Smooth muscle cell (in vitro differentiated cells): ENCODE results near the gene ZNF771. TPM values are rescaled to one million over a fixed set of nuclear protein-coding genes. Genes with fewer than 3 reads are reported as not detected.
A peak's percentile ranks its signal among the peaks of the same experiment; 100 is the strongest.

ENCODE experiments used
- DNase-seq: peaks from one replicate; lab custom pipeline; 2025; ENCODE audit not compliant: unreplicated experiment; lab: John Stamatoyannopoulos, UW
- H2AFZ ChIP-seq: fragments of 200-600 bp; sonication (generic); 2 replicates; pipeline ENCODE4 v1.6.0; 2016; ENCODE audit warnings: antibody characterized with exemption, low read depth, mild to moderate bottlenecking
- H3F3A ChIP-seq: fragments of 200-600 bp; sonication (generic); 2 replicates; pipeline ENCODE4 v1.6.0; 2017; ENCODE audit warnings: antibody characterized with exemption, low read depth
- H3K27ac ChIP-seq: fragments of 200-600 bp; sonication (generic); 2 replicates; pipeline ENCODE4 v1.5.1; 2016; ENCODE audit warnings: low read depth, mild to moderate bottlenecking
- H3K27me3 ChIP-seq: fragments of 200-600 bp; sonication (generic); 2 replicates; pipeline ENCODE4 v1.6.1; 2016; ENCODE audit warnings: low read depth, mild to moderate bottlenecking
- H3K36me3 ChIP-seq: fragments of 200-600 bp; sonication (generic); 2 replicates; pipeline ENCODE4 v1.5.1; 2016; ENCODE audit warnings: low read depth
- H3K4me1 ChIP-seq: fragments of 200-600 bp; sonication (generic); 2 replicates; pipeline ENCODE4 v1.5.1; 2016; ENCODE audit warnings: low read depth
- H3K4me2 ChIP-seq: fragments of 200-600 bp; sonication (generic); 2 replicates; pipeline ENCODE4 v1.6.0; 2016; ENCODE audit warnings: mild to moderate bottlenecking
- H3K4me3 ChIP-seq: fragments of 200-600 bp; sonication (generic); 2 replicates; pipeline ENCODE4 v1.5.1; 2016; ENCODE audit warnings: mild to moderate bottlenecking
- H3K79me2 ChIP-seq: fragments of 200-600 bp; sonication (generic); 2 replicates; pipeline ENCODE4 v1.6.0; 2016; ENCODE audit warnings: low read depth, mild to moderate bottlenecking
- H3K9ac ChIP-seq: fragments of 200-600 bp; sonication (generic); 2 replicates; pipeline ENCODE4 v1.6.0; 2016; ENCODE audit warnings: low read depth
- H3K9me3 ChIP-seq: fragments of 200-600 bp; sonication (generic); replicated peaks from 2 replicates; pipeline ENCODE4 v1.5.1; 2016; ENCODE audit warnings: low read depth
- H4K20me1 ChIP-seq: fragments of 200-600 bp; sonication (generic); 2 replicates; pipeline ENCODE4 v1.6.0; 2016; ENCODE audit warnings: low read depth
- WGBS: methylation state at CpG from one replicate; pipeline ENCODE4 v1.1.7; 2016; ENCODE audit warnings: low lambda C conversion rate; 5-methylcytosine and 5-hydroxymethylcytosine counted together
- polyA plus RNA-seq: library from polyadenylated mRNA; unstranded; fragments of >200 nt; fragmentation: Nextera tagmentation; extraction: Ambion mirVana; gene quantifications from 2 replicates; pipeline ENCODE4 v1.2.1, GENCODE V29; 2016
- total RNA-seq: library from RNA; depleted of rRNA; stranded (reverse); fragments of >200 nt; gene quantifications from 2 replicates; pipeline ENCODE4 v1.2.3, GENCODE V29; 2014
- TF ChIP-seq, protein P1 (sequence below): fragments of 200-600 bp; sonication (generic); IDR thresholded peaks from 2 replicates; pipeline ENCODE4 v1.5.1; 2017; ENCODE audit warnings: borderline replicate concordance, mild to moderate bottlenecking, antibody characterized with exemption; ENCODE audit not compliant: insufficient read depth, poor library complexity, severe bottlenecking

ZNF771 gene
- total and polyA plus RNA-seq, 2 experiments from 2014 or later: 7.2 to 20.9 TPM

DNA sequence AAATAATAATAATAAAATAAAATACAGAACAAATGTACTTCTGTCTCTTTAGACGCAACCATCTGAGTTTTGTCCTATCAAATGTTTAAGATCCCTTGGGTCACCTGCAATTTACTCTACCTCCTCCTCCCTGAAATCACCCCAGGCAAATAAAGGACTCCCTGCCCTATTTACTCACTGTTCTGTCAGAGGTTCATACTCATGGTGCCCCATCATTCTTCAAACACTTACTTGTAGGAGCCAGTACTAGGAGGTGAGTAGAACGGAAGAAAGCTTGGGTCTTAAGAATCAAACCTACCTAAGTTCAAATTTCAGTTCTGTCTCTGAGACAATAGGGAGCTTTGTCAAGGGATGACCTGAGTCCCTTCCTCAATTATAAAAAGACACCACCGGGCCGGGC, 40.9 kb upstream of the ZNF771 start:
- H3K4me3 ChIP-seq: no peak overlapping the region
- no peaks in the 10 kb centered on the region for H3K36me3 ChIP-seq
- H3K9ac ChIP-seq: no peak overlapping the region
- WGBS: 95% methylated on average over 4 of the region's 4 CpGs
- H3K9me3 ChIP-seq: no peaks in the 10 kb centered on the region
- H3F3A ChIP-seq: peaks cover 4% of the 10 kb centered on the region
- peak overlapping the region; percentile 93 for H3K4me2 ChIP-seq
- H3K27me3 ChIP-seq: no peaks in the 10 kb centered on the region
- H3K79me2 ChIP-seq: peaks cover 82% of the 10 kb centered on the region
- no peak overlapping the region for H3K27ac ChIP-seq
- DNase-seq: no peak
- TF ChIP-seq, protein P1, sequence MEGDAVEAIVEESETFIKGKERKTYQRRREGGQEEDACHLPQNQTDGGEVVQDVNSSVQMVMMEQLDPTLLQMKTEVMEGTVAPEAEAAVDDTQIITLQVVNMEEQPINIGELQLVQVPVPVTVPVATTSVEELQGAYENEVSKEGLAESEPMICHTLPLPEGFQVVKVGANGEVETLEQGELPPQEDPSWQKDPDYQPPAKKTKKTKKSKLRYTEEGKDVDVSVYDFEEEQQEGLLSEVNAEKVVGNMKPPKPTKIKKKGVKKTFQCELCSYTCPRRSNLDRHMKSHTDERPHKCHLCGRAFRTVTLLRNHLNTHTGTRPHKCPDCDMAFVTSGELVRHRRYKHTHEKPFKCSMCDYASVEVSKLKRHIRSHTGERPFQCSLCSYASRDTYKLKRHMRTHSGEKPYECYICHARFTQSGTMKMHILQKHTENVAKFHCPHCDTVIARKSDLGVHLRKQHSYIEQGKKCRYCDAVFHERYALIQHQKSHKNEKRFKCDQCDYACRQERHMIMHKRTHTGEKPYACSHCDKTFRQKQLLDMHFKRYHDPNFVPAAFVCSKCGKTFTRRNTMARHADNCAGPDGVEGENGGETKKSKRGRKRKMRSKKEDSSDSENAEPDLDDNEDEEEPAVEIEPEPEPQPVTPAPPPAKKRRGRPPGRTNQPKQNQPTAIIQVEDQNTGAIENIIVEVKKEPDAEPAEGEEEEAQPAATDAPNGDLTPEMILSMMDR: no peak
- H2AFZ ChIP-seq: no peak overlapping the region
- H4K20me1 ChIP-seq: peaks cover 54% of the 10 kb centered on the region
- H3K4me1 ChIP-seq: peaks cover 20% of the 10 kb centered on the region

DNA sequence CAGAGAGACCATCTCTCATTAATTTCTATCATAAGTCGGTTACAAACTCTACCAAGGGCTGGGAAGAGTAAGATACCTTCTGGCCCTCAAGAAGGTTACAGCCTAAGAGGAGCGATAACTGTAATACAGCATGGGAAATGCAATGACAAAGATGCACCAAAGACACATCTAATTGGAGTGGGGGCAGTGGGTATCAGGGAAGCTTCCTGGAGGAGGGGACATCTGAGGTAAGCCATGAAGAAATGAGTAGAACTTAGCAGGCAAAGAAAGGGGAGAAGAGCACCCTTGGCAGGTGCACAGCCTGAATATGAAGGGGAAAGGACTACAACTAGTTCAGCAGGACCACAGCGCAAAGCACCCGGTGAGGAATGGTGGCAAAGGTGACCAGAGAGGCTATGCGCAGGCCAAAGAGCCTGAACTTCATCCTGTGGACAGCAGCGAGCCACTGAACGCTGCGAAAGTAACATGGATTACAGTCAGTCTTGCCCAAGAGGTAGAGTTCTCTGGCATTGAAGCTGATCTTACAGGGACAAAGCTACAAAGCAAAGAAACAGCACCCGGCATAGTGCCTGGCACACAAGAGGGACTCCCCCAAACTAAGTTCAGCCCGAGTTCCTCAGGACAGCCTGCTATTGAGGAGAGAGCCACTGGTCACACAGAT, 39.9 kb upstream of the ZNF771 start:
- TF ChIP-seq, protein P1: no peak
- Histone ChIP-seq H4K20me1 (peaks cover 54% of the 10 kb centered on the region), H3K4me1 (peaks cover 20% of the 10 kb centered on the region), H2AFZ (no peak overlapping the region), H3K4me2 (peak overlapping the region; percentile 93), H3F3A (peaks cover 4% of the 10 kb centered on the region), H3K27ac (no peak overlapping the region), H3K9ac (peak overlapping the region; percentile 73), H3K27me3 (no peaks in the 10 kb centered on the region), H3K36me3 (no peaks in the 10 kb centered on the region), H3K9me3 (no peaks in the 10 kb centered on the region), H3K4me3 (peak overlapping the region; percentile 59), H3K79me2 (peaks cover 74% of the 10 kb centered on the region)
- DNase-seq: no peak
- WGBS: 93% methylated on average over 10 of the region's 10 CpGs

DNA sequence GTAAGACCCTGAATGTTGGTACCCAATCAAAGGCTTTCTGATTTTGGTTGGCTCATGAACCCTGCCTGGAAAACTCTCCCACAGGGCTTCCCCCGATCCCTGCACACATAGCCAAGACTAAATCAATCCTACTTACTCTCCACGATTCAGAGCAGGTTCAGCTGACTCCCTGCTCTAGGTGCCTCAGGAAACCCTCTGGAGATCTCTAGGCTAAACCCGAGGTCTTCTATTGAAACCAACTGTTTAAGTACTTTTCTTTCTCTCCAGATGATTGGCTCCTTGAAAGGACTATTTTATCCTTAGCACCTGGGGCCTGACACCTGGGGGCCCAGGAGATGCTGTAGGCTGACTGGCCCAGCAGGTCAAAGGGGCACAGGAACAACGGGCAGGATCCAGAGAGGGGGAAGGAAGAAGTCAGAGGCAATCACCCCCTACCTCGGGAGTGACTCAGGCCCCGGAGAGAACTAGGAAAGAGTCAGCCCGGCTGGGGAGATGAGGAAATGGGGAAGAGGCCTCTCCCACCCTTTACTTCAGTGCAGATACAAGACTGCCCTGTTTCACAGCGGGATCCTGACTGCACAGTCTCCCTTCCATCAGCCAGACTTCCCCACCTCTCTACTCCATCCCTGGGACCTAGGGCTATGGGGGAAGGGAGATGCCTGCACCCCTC, 39.1 kb upstream of the ZNF771 start:
- DNase-seq: no peak
- WGBS: 24% methylated on average over 8 of the region's 8 CpGs
- TF ChIP-seq, protein P1: no peak

DNA sequence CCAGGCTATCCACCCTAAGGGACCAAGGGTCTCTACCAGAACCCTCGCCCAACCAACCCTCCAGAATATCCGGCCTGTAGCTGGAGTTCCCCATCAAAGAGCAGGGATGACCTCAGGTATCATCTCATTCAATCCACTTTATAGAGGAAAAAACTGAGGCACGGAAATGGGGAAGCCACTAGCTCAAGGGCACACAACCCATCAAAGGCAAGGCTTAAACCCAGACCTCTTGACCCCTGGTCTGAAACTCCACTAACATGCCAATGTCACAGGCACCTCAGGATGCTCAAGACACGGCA, 38.7 kb upstream of the ZNF771 start:
- Histone ChIP-seq H3K9ac (peak overlapping the region; percentile 67), H3K27me3 (no peaks in the 10 kb centered on the region), H3K36me3 (no peaks in the 10 kb centered on the region), H3F3A (peaks cover 4% of the 10 kb centered on the region), H4K20me1 (peaks cover 54% of the 10 kb centered on the region), H3K4me1 (peaks cover 20% of the 10 kb centered on the region), H3K27ac (peak overlapping the region; percentile 69), H2AFZ (no peak overlapping the region), H3K4me3 (peak overlapping the region; percentile 59), H3K79me2 (peaks cover 61% of the 10 kb centered on the region), H3K4me2 (peak overlapping the region; percentile 93), H3K9me3 (no peaks in the 10 kb centered on the region)
- TF ChIP-seq, protein P1: no peak
- WGBS: 41% methylated on average over 4 of the region's 4 CpGs
- no peak for DNase-seq

More for the DNA sequence above, 39.1 kb upstream of the ZNF771 start:
- Histone ChIP-seq H3K79me2 (peaks cover 66% of the 10 kb centered on the region), H3K4me3 (peak overlapping the region; percentile 59), H2AFZ (no peak overlapping the region), H3K36me3 (no peaks in the 10 kb centered on the region), H3F3A (peaks cover 4% of the 10 kb centered on the region), H3K27ac (peak overlapping the region; percentile 69), H3K9me3 (no peaks in the 10 kb centered on the region), H3K4me2 (peak overlapping the region; percentile 93), H3K4me1 (peaks cover 20% of the 10 kb centered on the region), H3K27me3 (no peaks in the 10 kb centered on the region), H4K20me1 (peaks cover 54% of the 10 kb centered on the region), H3K9ac (peak overlapping the region; percentile 73)
